Stimulated activated CD8-positive, alpha-beta memory T cell treated with anti-CD3 and anti-CD28 coated beads, Interleukin-7, amount 100 ng/mL, for 24 hours (primary cell): ENCODE results near the gene ISOC2.

Experiments
- DNase-seq: peaks from one replicate; pipeline ENCODE4 v3.0.0-alpha.2; 2020; ENCODE audit warnings: low read depth

Gene ISOC2

DNA sequence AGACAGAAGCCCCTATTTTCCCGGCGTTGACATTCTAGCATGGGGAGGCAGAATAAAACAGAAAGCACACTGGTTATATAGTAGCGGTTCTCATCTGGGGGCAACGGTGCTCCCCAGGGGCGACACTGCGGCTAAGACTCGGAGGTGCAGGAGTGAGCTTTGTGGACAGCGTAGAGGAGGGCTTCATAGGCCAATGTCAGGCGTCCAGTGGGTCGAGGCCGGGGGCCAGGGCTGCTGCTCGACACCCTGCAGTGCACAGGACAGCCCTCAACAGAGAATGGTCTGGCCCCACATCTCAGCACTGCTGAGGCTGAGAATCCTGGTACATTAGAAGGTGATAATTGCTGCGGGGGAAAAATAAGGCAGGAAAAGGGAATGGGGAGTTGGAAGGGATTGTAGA, 16.5 kb upstream of the ISOC2 start:
- DNase-seq = no peak

DNA sequence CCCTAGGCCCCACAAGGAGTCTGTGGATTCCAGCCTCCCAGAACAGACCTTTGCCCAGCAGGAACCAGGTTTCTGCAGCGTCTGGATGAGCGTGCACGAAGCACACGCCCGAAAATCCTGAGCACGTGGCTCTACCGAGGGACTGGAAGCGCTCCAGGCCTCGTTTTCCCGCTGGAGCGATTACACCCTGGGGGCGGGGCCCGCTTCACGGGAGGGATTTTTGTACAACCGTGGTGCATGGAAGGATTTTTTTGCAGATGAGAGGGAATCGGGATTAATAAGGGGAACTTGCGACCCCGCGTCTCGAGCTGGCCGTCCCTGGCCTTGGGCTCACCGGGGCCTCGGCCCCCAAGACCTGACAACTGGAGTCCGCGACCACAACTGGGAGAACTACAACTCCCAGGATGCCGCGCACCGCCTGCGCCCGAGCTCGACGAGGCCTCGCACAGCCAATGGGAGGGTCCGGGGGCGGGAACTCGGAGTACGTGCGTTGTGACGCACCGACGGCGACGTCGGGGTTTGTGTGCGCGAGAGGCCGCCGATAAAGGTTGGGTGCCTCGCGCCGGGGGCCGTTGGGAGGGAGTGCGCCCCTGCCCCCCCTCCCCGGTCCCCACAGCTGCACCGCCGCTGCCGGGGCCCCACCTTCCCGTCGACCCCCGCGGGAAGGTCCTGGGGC, 14.8 kb upstream of the ISOC2 start, which contains the start of gene ZNF628:
ZNF628 (plus strand) TSS at position 518 of the 676 bp plus-strand sequence. CDS start 3,294 bp downstream, outside the sequence.
- DNase-seq = peak; percentile 95

DNA sequence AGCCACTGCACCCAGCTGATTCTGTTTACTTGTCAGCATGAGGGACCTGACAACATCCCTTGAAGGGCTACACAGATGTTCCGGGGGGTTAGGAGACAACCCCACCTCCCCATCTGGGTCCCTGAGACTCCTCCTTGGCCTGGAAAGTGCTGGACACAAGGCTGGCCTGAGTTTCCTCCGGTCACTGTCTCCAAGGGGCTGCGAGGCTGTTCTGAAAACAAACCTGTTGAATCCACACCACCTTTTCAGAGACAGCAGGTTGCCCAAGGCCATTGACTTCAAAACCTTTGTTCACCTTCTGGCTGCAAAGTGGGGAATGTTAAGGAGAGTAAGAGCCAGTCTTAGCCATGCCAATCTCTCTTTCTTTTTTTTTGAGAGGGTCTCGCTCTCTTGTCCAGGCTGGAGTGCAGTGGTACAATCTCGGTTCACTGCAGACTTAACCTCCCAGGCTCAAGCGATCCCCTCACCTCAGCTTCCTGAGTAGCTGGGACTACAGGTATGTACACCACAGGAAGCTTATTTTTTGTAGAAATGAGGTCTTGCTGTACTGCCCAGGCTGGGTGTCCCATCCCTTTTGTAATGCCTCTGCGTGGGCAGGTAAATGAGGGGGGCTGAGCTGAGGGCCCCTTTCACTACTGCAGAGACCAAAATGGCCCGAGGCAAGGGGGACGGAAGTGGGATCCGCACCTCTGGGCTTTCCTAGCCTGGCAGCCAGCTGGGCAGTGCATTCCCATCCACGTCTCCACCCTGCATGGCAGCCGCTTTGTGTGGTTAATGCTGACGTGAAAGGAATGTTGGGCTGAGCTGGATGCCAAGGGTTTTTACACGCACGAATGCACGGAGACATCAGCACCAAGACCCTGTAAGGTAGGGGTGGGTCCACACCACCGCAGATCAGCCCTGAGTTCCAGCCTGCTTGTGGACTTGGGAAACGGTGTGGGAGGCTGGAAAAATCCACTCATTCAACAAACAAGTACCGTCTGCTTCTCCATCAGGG, 13.1 kb upstream of the ISOC2 start:
- no peak for DNase-seq

DNA sequence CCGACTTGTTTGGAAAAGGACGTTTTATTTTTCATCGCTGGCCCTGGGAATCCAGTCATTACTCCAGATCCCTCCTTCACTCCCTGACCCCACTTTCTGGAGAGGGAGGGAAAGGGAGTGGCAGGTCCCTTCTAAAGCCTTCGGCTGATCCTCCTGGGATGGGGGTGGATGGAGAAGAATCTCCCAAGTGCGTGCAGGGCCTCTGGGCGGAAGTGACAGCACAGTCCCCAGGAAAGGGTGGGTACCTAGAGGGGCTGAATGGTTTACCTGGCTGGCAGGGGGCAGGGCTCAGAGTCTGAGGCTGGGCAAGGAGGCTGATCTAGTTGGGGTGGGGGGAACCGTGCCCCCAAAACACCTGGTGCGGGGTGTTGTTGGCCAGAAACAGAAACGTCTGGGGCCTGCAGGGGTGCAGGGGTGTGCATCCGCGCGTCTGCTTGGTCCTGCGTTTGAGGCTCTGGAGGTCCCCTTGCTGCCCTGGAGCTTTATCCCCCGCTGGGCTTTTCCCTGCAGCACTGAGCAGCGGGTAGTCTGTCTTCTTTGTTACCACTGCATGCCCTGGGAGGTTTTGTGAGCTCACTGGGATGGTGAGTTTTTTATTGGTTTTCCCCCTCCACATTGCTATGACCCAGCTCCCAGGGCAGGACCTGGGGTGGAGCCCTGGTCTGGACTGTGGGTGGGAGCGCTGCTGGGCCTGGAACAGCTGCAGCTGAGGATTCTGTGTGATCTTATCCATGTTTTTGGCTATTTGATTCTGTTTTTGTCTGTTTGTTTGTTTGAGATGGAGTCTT, 12.0 kb upstream of the ISOC2 start:
- no peak for DNase-seq

DNA sequence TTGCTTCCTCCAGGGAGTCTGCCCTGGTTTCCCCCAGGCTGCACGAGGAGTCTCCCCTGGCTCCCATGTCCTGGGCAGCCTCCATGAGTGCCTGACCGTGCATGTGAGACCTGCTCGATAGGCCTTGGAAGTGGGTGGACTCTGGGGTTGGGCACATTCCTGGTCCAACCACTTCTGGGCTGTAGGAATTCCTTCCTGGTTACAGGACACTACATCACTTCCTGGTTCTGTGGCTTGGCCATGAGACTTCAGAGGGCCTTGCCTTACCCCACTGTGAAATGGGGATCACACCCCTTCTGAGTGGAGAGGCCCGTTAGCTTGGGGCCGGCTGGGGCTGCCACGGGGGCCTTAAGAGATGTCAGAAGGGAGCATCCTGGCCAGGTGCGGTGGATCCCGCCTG, 11.0 kb upstream of the ISOC2 start:
- no peak for DNase-seq

DNA sequence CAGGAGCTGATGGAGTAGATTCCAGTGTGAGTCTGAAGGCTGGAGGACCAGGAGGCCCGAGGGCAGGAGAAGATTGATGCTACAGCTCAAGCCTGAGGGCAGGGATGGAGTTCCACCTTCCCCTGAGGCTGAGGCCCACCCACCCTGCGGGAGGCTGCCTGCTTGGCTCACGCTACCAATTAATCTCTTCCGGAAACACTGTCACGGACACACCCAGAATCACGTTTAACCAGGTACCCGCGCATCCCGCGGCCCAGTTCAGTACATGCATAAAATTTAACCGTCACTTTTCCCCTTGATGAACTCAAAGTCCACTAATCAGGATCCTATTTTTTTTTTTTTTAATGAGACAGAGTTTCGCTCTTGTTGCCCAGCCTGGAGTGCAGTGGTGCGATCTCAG, 9.8 kb upstream of the ISOC2 start:
- DNase-seq = no peak

DNA sequence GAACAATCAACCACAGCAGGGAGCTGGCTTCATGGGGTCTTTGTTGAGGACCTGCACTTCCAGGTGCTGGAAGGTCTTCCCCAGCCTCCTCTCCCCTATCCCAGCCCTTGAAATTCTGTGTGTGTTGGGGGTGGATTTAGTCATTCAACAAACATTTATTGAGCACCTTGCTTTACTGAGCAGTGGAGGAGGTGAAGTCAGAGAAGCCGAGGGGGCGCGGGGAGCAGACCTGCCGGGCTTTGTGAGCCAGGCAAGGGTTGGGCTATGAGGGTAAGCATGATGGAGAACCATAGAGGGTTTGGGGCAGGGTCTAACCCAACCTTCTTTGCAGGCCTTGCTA, 6.6 kb upstream of the ISOC2 start:
- no peak for DNase-seq

DNA sequence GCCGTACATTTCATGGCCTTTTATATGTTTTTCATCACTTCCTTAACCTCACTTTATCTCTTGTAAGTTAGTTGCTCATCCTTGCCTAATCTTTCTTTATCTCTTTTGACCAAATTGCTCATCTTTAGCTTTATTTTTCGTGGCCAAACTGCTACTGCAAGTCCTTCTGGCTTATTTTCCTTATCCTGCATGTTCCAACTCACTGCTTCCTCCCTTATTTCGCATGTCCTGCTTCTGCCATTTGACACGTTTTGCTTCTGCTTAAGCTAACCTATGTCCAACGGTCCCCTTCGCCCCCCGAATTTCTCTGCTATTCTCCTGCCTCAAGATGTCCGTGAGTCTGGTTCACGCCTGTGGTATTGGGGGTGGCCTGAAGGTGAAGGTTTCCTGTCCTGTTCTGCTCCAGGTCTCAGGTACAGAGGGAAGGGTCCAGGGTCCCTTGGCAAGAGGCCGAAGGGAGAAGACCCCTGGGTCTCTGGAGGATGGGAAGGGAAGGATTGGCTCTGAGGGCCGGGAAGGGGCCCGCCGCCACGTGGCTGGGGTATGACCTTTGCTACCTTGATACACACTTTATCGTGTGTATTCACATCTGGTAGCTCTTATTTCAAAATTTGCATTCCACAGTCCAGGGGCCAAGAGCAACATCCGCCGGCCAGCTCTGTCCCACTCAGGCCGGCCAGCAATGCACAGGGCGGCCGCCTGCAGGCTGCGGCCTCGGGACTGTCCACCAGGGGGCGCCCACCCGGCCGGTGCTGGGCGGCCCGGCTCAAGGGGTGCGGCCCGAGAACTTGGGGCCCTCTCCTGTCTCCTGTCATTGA, 6.0 kb upstream of the ISOC2 start:
- DNase-seq = peak; percentile 44

DNA sequence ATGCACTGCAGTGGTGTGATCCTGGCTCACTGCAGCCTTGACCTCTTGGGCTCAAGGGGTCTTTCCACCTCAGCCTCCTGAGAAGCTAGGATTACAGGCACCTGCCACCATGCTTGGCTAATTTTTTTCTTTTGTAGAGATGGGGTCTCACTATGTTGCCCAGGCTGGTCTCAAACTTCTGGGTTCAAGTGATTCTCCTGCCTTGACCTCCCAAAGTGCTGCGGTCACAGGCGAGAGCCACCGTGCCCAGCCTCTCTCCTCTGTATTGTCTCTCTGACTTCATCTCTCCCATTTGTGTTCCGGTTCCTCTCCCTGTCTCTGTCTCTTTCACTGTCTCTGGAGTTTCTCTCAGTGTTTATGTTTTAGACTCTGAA, 4.8 kb upstream of the ISOC2 start:
- DNase-seq = no peak

DNA sequence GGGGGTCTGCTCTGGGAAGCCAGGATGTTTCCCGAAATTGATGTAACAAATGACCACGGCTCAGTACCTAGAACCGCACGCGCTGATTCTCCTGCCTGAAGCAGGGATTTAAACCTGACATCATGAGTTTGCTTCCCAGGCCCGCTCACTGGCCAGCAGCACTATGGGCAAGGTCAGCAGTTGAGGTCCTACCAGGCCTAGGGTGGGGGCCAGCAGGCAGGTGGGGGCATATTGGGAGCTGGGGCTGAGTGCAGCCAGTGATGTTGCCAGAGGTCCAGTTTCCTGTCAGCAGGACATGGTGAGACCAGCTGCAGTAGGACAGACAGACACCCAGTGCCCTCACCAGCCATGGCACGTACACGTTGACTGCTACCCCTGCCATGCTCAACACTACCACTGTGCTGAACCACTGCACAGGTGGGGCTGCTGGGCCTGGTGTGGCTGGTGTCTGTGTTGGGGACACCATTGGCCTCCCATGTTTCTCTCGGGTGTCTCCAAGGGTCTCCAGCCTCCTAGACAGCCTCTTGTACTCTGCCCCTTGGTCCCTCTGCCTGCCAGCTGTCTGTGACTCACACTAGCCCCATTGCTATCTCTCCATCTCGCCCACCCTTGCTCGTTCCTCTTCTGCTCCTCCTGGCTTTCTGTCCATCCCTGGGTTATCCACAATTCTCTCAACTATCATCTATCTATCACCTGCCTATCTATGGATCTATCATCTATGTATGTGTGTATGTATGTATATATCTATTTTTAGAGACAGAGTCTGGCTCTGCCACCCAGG, 4.2 kb upstream of the ISOC2 start:
- DNase-seq = no peak

DNA sequence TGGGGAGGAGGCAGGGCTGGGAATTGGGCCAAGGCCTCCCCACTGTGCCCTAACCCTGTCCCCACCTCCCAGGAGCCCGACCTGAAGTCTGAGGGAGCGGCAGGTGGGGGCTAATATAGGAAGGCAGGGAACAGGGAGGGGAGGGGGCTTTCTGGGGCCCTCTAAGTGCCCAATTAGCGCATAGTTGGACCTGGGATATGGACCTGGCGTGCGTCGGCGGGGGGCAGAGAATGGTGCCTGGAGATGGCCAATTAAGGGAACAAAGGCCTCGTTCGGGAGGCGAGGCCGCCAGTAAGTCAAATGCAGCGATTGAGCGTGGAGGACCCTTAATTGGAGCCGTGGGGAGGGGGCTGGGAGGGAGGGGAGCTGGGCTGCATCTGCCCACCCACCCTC, 3.2 kb upstream of the ISOC2 start, which contains the start of gene C19orf85:
C19orf85 (minus strand) TSS at position 90 of the 393 bp plus-strand sequence. CDS start 197 bp downstream, outside the sequence.
- DNase-seq = no peak

DNA sequence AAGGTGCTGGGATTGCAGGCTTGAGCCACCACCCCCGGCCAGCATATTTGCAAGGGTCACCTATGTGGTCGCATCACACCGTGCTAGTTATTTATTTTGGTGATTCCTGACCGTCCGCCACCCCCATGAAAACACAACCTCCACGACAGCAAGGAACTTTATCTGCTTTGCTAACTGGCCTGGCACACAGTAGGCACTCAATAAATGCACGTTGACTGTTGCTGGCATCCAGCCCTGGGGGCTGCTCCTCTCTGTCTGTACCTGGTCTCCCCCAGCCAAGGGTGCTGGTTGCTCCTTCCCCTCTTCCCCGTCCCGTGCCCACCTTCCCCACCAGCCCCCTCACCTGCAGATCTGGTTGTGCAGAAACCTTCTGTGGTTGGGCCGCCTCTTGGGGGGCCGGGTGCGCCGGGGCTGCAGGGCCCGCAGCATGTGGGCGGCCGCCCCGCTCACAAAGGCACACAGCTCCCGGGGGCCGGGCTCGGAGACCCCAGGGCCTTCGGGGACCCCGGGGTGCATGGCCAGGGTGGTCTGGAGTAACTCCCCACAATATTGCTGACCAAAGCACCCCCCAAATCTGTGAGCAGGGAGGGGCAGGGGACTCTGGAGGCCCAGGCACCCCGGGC, 2.7 kb upstream of the ISOC2 start:
- no peak for DNase-seq

DNA sequence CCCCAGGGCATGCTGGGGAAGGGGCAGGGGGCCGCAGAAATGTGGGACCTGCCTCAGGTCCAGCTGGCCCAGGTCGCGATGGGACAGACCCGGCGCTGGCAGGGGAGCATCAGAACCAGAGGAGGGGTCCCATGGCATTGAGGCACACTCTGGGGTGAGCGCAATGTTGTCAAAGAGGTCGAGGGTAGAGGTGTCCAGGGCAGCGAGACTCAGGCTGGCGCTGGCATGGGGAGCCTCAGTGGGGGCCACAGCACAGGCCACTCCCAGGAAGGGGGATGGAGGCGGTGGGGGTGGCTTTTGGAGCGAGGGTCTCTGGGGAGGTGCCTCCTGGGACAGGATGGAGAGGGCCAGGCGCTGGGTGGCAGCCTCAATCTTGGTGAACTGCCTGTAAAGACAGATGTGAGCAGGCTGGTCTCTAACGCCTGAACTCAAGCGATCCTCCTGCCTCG, 2.2 kb upstream of the ISOC2 start:
- DNase-seq = no peak

DNA sequence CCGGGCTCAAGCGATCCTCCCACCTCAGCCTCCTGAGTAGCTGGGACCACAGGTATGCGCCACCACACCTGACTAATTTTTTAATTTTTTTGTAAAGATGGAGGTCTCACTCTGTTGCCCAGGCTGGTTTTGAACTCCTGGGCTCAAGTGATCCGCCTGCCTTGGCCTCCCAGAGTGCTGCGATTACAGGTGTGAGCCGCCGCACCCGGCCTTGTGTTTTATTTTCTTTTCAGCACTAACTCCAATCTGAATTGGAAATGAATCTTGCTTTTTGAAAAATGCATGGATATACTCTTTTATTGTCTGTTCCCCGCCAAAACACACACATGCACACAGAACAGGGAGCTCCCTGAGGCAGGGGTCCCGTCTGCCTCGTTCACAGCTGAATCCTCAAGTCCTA, 1.3 kb upstream of the ISOC2 start:
- DNase-seq = no peak

DNA sequence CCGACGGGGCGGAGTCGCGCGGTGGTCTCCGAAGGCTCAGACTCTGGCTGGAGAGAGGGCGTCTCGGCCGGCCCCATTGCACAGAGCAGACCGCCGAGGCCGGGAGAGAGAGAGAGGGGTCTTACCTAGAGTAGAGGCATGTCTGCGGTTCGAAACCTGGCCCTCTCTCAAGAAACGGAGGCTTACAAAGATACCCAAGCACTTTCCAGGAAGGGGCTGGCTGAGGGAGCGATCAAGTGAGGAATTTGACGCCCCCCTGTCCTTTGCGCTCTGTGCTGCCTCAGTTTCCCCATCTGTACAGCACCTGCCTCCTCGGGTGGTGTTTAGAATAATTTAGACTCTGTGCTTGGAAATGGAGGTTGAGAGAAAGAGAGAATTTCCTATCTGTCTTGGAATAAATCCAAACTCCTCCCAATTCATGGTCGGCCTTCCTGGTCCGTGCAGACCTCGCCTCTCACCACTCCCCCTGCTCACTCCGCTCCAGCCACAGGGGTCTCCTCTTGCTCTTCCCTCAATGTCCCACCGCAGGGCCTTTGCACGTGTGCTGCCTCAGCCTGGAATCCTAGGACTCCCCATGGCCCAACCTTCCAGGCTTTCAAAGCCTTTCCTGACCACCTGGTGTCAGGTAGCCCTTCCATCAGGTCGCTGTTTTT, 658 bp upstream of the ISOC2 start:
- no peak for DNase-seq

DNA sequence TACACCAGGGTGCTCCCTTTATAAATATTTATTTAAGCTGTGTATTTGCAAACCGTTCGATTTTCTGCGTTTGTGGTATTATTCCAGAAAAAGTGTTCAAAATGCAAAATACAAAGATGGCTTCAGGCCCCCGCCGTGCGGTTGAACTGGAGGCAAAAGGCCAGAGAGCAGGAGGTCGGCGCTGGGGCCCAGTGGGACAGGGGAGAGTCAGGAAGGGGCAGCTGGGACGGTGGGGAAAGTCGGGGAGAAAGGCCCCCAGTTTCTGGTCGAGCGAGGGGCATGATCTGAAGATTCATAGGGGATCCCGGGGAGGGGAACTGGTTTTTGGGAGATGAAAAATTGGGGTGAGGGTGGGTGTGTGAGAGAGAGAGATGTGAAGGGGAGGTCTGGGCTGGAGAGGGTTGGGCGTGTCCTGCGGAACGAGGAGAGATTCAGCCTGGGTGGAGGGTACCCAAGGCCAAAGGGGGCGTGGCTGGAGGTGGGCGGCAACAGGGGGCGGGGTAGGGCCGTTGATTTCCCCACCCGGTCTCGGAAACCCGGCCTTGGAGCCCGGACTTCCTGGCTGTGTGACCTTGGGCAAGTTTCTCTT, 678 bp downstream of the ISOC2 start:
- DNase-seq = peak; percentile 30

DNA sequence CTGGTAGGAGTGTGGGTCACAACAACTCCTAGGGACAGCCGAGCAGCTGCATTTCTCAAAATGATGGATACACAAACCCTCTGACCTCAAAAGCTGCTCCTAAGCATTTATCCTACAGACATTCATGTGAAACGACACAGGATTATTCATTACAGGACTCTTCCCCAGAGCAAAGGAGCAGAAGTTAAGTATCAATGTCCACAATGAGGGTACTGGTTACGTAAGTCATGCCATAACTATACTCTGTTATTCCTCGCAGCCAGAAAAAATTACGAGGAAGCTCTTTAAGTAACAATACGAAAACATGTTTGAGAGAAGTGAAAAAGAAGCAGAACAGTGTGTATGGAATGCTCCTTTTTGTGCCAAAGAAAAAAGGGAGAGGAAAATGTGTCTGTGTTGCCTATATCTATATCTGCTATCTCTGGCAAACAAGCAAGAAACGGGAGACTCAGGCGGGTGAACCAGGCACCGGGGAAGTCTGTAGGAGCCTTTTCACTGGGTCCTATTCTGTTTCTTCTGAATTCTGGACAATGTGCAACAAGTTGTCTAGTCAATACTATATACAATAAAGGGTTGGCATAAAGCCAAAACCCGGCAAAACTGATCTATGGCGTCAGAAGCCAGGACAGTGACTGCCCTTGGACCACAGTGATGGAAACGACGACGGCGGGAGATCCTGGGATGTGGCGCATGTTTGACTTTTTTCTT, 1.3 kb downstream of the ISOC2 start:
- DNase-seq = no peak

DNA sequence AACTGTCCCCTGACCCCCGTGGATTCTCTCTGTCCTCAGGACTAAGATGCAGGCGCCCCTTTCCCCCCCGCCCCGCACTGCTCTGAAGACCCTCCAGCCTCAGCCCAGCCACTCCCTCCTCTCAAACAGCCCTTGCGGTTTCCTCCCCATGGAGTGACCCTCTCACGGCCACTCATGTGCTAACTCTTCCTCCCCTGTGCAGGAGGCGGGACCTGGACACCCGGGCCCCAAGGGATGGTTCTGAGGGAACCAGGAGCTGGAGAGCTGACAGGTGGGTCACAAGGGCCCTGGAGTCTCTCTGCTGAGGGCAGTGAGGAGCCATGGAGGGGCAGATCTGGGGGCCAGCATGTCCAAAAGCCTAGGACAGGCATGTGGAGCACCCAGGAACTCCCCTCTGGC, 1.9 kb downstream of the ISOC2 start:
- DNase-seq = no peak
